Tibial artery (tissue), 4 donors: ENCODE data around the gene GRIK4.
A peak's percentile ranks its signal among the peaks of the same experiment; 100 is the strongest.
"Not testable (repeated sequence)": the region's sequence is repeated elsewhere in the genome, so short reads cannot be mapped to it uniquely, and the experiment has no call there.

Experiments
- DNase-seq, 2 donors: peaks; one replicate each; pipeline ENCODE4 v3.0.0-alpha.2; 2019
- H3K27ac ChIP-seq, 2 donors: fragments of 200-600 bp; sonication (generic) in 1 of 2; 1 replicate in 1 of 2; 2 replicates in 1 of 2; pipeline ENCODE4 v1.5.1; 2018 to 2019; ENCODE audit warnings: mild to moderate bottlenecking in 1 of 2
- H3K27me3 ChIP-seq, 2 donors: fragments of 200-600 bp; sonication (generic) in 1 of 2; one replicate each; pipeline versions ENCODE4 v1.5.1 to v1.6.0; 2016 to 2019
- H3K36me3 ChIP-seq, 3 donors: fragments of 200-600 bp; sonication (generic) in 2 of 3; one replicate each; pipeline ENCODE4 v1.5.1; 2016 to 2019; ENCODE audit warnings: mild to moderate bottlenecking in 2 of 3
- H3K4me1 ChIP-seq, 4 donors: fragments of 200-600 bp; sonication (generic) in 2 of 4; 1 replicate in 3 of 4; 2 replicates in 1 of 4; pipeline ENCODE4 v1.5.1; 2016 to 2019
- H3K4me3 ChIP-seq, 2 donors: fragments of 200-600 bp; sonication (generic) in 1 of 2; 1 replicate in 1 of 2; 2 replicates in 1 of 2; pipeline ENCODE4 v1.5.1; 2018 to 2019; ENCODE audit warnings: mild to moderate bottlenecking in 2 of 2
- H3K9me3 ChIP-seq, 3 donors: fragments of 200-600 bp; sonication (generic) in 1 of 3; one replicate each; pipeline ENCODE4 v1.5.1; 2016 to 2019
- intact Hi-C: fragments of 100-400 bp; cut with DNase I; formaldehyde crosslinking; loops from one replicate; pipeline ENCODE4 v1.15.0; 2023; ENCODE audit warnings: low total_unique reads
- TF ChIP-seq, protein P1 (sequence below), 2 experiments: fragments of 200-600 bp in 1 of 2; fragments of 450-650 bp in 1 of 2; IDR thresholded peaks; one replicate each; pipeline ENCODE4 v1.5.1; 2017 to 2019; ENCODE audit warnings: antibody characterized with exemption in 2 of 2, mild to moderate bottlenecking in 1 of 2, moderate library complexity in 1 of 2

Gene GRIK4

DNA sequence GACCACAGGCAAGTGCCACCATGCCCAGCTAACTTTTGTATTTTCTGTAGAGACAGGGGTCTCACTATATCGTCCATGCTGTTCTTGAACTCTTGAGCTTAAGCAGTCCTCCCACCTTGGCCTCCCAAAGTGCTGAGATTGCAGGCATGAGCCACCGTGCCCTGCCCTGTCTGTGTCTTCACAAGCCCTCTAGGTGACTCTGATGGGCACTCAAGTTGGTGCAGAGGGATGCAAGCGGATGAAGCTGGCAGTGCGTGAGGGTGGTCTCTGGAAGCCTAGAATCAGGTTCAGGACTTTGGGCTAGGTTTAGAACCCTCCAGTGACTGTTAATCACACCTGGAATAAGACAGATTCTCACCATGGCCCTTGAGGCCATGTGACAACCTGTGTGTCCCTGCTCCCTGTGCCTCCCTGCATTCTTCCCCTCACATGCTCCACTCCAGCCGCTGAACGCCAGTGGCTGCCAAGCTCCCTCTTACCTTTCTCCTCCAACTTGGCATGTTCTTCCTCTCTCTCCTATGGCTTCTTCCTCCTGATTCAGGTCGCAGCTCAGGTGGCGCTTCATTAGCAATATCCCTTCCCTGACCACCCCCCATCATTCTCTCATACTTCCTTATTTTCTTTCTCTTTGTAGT, 270.1 kb downstream of the GRIK4 start:
- TF ChIP-seq, protein P1, sequence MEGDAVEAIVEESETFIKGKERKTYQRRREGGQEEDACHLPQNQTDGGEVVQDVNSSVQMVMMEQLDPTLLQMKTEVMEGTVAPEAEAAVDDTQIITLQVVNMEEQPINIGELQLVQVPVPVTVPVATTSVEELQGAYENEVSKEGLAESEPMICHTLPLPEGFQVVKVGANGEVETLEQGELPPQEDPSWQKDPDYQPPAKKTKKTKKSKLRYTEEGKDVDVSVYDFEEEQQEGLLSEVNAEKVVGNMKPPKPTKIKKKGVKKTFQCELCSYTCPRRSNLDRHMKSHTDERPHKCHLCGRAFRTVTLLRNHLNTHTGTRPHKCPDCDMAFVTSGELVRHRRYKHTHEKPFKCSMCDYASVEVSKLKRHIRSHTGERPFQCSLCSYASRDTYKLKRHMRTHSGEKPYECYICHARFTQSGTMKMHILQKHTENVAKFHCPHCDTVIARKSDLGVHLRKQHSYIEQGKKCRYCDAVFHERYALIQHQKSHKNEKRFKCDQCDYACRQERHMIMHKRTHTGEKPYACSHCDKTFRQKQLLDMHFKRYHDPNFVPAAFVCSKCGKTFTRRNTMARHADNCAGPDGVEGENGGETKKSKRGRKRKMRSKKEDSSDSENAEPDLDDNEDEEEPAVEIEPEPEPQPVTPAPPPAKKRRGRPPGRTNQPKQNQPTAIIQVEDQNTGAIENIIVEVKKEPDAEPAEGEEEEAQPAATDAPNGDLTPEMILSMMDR (IDR thresholded peaks at IDR 0.05): no peak
- no peak overlapping the region for H3K4me3 ChIP-seq
- H3K27me3 ChIP-seq: peaks cover 0 to 31% of the 10 kb centered on the region in 2 donors
- no peaks in the 10 kb centered on the region for H3K36me3 ChIP-seq
- H3K9me3 ChIP-seq: no peaks in the 10 kb centered on the region
- H3K27ac ChIP-seq: no peak overlapping the region
- no peaks in the 10 kb centered on the region for H3K4me1 ChIP-seq
- DNase-seq: no peak
- intact Hi-C loops: loop anchor here (10.0 kb wide), 1 partner anchor 267 kb away; the partner anchor contains the start of gene GRIK4

DNA sequence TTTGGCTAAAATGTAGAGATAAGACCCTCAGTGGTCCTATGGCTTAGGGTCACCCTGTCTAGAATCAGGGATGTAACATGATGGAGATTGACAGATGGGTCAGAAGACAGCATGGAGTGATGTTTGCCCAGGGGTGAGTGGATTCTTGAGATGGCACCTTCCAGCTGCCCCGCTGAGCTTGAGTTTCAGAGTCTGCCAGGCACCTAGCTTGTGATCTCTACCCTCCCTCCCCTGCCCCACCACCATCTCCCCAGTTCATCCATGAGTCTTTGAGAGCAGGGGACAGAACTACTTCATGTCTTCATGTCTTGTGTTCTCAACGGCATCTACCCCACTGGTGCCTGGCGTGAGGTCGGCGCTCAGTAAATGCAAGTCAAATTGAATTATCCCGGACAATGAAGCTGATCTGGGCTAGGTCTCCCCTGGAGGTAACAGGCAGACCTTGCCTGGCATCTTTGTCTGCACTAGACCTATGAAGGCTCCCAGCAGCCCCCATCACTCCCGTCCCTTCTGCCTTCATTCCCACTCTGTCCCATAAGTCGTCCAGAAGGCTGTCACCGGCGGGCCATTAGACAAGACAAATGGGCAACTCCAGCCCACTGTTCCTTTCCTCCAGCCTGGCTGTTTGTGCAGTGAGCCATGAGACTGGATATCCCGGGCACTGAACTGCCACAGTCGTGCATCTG, 273.2 kb downstream of the GRIK4 start:
- no peak for DNase-seq
- Histone ChIP-seq H3K4me1 (no peaks in the 10 kb centered on the region), H3K36me3 (no peaks in the 10 kb centered on the region), H3K27me3 (peaks cover 0 to 43% of the 10 kb centered on the region in 2 donors), H3K4me3 (no peak overlapping the region), H3K27ac (no peak overlapping the region), H3K9me3 (no peaks in the 10 kb centered on the region)
- intact Hi-C loops: loop anchor here (10.0 kb wide), 1 partner anchor 270 kb away; the partner anchor contains the start of gene GRIK4
- TF ChIP-seq, protein P1 (IDR thresholded peaks at IDR 0.05): no peak

DNA sequence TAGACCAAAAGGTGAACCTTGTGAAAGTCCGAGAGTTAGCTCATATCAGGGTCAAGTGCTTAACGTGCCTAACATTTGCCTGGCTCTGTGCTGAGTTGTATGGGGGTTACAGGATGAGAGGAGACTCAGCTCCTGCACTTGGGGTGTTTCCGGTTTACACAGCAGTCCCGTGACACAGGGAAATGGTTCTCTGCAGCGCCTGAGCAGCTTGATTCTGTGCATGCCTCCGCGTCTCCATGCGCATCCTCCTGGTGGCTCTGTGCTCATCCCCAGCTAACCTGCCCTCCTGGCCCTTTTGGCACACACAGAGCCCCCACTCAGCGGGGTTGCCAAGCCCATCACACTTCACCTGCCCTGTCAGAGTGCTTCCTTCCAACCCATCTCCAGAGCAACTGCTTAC, 274.0 kb downstream of the GRIK4 start:
- TF ChIP-seq, protein P1 (IDR thresholded peaks at IDR 0.05): no peak
- intact Hi-C loops: loop anchor here (10.0 kb wide), 1 partner anchor 271 kb away; the partner anchor contains the start of gene GRIK4
- Histone ChIP-seq H3K9me3 (no peaks in the 10 kb centered on the region), H3K4me1 (no peaks in the 10 kb centered on the region), H3K36me3 (no peaks in the 10 kb centered on the region), H3K27me3 (peaks cover 0 to 51% of the 10 kb centered on the region in 2 donors), H3K27ac (no peak overlapping the region), H3K4me3 (no peak overlapping the region)
- no peak for DNase-seq

DNA sequence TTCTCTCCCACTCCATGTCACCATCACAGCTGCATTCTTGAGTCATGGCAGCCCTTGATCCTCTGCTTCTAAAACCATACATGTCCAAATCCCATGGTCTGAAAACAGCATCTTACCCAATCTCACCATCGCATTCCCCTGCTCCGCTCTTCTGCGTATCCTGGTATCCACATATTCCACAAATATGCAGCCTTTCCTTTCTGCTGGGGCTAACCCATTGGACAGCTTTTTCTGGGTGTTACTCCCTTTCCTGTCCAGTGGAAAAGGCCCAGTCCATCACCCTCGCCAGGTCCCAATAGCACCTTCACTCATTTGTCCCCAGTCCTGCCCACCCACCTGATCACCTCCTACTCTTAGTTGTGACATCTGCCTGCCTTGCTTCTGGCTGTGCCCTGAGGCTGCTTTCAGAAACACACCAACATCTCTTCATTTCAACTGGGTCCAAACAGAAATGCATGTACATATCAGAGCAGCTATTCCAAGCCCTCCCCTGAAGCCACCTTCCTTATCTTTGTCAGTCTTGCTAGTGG, 274.7 kb downstream of the GRIK4 start:
- Histone ChIP-seq H3K4me3 (no peak overlapping the region), H3K36me3 (no peaks in the 10 kb centered on the region), H3K27me3 (peaks cover 0 to 53% of the 10 kb centered on the region in 2 donors), H3K27ac (no peak overlapping the region), H3K4me1 (no peaks in the 10 kb centered on the region), H3K9me3 (no peaks in the 10 kb centered on the region)
- DNase-seq: no peak
- TF ChIP-seq, protein P1 (IDR thresholded peaks at IDR 0.05): no peak
- intact Hi-C loops: loop anchor here (10.0 kb wide), 1 partner anchor 271 kb away; the partner anchor contains the start of gene GRIK4

DNA sequence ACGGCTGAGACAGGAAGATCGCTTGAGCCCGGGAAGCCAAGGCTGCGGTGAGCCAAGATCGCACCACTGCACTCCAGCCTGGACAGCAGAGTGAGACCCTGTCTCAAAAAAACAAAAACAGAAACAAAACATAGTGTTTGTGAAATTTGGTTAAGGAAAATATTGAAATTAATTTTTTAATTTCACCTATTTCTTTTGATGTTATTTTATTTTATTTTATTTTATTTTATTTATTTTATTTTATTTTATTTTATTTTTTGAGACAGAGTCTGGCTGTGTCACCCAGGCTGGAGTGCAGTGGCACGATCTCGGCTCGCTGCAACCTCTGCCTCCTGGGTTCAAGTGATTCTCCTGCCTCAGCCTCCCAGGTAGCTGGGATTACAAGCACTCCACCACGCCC, 275.7 kb downstream of the GRIK4 start:
- not testable (repeated sequence) for H3K27ac ChIP-seq, H3K4me3 ChIP-seq, H3K36me3 ChIP-seq, H3K4me1 ChIP-seq, DNase-seq, H3K9me3 ChIP-seq
- intact Hi-C loops: loop anchor here (10.0 kb wide), 1 partner anchor 272 kb away; the partner anchor contains the start of gene GRIK4
- peaks cover 0 to 55% of the 10 kb centered on the region in 2 donors for H3K27me3 ChIP-seq

DNA sequence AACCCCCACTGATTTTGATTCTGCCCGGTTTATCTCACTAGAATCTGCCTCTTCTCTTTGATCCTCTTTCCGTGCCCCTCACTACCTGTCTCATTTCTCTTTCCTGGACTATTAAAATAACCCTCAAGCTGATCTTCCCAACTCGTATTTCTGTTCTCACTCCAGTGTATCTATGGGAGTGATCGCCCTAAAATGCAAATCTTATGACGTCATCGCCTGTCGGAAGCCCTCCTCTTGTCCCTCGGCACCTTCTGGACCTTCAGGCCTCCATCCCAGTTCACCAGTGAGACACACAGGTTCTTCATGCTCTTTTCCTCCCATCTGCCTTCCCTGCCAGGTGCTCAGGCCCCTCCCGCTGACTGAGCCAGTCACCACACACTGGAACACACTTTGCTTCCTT, 277.8 kb downstream of the GRIK4 start:
- Histone ChIP-seq H3K36me3 (no peaks in the 10 kb centered on the region), H3K27me3 (peaks cover 0 to 65% of the 10 kb centered on the region in 2 donors), H3K4me1 (no peaks in the 10 kb centered on the region), H3K27ac (no peak overlapping the region), H3K9me3 (no peaks in the 10 kb centered on the region), H3K4me3 (no peak overlapping the region)
- TF ChIP-seq, protein P1 (IDR thresholded peaks at IDR 0.05): no peak
- peak in 1 of 2 donors; percentile 15 for DNase-seq
- intact Hi-C loops: loop anchor here (10.0 kb wide), 1 partner anchor 275 kb away; the partner anchor contains the start of gene GRIK4
